GM19467 (cell line): ENCODE data around the gene ACTMAP.
A peak's percentile ranks its signal among the peaks of the same experiment; 100 is the strongest.
"Not testable (repeated sequence)": the region's sequence is repeated elsewhere in the genome, so short reads cannot be mapped to it uniquely, and the experiment has no call there.

Experiments
- ATAC-seq: cut with Tn5 transposase; IDR thresholded peaks from one replicate; pipeline ENCODE4 v1.9.1; 2021; ENCODE audit warnings: mild to moderate bottlenecking, moderate library complexity; ENCODE audit not compliant: unreplicated experiment

The ACTMAP gene, protein sequence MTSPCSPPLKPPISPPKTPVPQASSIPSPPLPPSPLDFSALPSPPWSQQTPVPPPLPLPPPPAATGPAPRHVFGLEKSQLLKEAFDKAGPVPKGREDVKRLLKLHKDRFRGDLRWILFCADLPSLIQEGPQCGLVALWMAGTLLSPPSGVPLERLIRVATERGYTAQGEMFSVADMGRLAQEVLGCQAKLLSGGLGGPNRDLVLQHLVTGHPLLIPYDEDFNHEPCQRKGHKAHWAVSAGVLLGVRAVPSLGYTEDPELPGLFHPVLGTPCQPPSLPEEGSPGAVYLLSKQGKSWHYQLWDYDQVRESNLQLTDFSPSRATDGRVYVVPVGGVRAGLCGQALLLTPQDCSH

DNA sequence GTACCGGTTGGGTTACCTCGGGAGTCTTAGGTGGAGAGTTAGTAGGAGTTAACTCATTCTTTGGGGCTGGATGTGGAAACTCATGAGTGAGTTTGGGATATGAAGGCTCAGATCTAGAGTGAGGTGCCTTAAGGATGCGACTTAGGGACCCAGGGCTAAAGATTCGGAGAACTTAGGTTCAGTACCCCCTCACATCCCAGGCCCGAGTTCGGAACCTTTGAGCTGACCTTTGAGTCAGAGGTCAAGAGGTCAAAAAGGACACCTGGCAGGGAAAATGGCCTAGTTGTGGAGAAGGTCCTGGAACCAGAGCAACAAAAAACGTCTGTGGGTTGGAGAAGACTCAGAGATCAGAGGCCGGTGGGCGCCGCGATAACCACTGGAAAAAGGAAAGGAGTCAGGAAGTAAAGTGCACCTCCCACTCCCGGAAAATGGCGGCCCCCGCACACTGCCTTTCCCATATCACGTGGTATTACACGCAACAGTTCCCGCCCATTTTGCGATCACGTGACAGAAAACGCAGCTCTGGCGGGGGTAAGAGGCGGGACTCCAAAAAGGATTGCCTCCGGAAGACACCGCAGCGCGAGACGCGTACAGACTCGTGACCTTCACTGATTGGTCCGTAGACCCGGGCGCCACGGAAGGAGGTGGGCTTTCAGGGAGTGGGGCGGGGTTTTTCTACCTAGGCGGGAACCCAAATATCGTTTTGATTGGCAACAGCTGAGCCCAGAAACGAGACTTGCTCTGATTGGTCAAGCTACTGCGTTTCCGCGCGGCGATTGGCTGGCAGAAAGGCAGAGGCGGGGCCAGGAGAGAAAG is at the start of gene ACTMAP:
ACTMAP (minus strand) TSS at position 420 of the 816 bp plus-strand sequence. CDS start 674 bp downstream, outside the sequence.
- ATAC-seq: peak; percentile 78

GRCh38 chr19:40799558-40800338 is 49.5 kb upstream of the ACTMAP start:
- peak; percentile 5 for ATAC-seq

DNA sequence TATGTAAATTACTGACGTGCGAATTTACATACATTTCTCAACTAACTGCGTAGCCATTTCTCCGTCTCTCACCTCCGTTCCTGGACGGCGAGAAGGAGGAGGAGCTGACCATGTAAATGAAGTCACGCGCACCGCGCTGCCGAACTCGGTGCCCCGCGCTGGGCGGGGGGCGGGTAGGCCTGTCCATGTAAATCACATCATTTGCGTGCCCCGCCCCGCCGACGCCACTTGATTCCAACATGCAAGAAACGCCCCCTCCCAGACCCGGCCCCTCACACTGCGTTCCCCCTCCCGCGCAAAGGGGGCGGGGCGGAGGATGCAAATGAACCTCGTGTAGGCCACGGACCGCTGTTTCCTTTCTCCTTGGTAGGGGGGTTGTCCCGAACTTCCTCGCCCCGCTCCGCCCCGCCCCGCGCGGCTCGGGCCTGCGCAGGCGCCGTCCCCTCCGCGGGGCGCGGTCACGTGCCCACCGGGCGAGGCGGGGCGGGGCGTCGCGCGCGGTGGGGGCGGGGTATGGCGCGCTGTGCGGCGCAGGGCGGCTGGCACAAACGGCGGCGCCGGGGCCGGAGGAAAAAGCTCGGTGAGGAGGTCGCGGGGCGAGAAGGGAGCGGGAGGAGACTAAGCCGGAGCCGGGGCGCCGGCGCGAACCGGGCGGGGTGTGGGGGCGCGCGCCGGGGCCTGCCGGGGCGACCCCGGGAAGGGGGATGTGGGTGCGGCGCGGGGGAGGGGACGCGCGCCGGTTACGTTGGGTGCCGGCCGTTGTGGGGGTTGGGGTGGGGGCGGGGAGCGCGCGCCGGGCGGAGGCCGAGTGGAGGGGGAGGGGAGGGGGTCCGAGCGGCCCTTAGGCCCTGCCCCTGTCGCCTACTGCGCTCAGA is 48.6 kb upstream of the ACTMAP start, which contains the start of gene EGLN2:
EGLN2 (plus strand) TSS at position 509 of the 875 bp plus-strand sequence. CDS start 1,382 bp downstream, outside the sequence.
- ATAC-seq: peak; percentile 64

DNA sequence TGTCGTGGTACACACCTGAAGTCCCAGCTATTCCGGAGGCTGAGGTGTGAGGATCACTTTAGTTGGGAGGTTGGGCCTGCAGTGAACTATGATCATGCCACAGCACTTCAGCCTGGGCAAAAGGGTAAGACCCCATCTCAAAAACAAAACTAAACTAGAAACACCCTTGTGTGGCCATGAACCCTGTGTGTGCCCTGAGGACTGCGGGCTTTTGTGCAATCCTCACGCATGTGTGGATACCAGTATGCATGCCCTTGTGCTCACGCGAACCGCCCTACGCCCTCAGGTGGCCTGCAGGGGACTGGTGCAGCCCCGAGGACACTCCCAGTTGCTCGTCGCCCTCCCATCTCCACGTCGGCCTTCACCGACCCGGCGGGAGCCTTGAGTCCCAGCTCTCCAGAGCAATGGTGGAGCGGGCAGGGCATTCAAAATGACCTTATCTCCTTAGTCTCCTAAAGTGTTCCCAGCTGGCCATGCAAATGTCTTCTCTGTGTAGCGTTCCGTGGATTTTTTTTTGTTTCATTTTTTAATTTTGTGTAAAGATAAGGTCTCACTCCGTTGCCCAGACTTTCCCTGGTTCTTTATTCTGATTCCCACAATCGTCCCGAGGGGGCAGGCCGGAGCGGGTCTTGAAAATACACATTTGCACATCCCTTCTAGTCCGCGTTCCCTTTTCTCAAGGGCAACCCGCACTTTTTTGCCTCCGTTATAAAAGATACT is 47.8 kb upstream of the ACTMAP start:
- peak; percentile 32 for ATAC-seq

GRCh38 chr19:40797166-40797962 is 47.1 kb upstream of the ACTMAP start:
- ATAC-seq: no peak

DNA sequence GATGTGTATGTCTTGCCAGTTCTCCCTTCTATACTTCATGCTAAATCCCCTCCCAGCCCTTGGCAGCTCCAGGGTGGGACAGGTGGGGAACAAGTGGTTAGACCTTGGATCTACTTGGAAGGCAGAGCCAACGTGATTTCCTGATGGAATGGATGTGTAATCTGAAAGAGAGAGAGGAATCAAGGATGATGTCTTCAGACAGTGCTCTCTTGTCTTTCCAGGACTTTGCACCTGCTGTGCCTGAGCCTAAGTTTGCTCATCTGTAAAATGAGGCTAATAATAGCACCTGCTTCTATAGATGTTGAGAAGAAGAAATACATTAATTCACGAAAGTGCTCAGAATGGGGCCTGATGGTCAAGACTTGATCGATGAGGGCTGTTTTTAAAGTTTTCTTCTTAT is 41.7 kb upstream of the ACTMAP start:
- no peak for ATAC-seq

DNA sequence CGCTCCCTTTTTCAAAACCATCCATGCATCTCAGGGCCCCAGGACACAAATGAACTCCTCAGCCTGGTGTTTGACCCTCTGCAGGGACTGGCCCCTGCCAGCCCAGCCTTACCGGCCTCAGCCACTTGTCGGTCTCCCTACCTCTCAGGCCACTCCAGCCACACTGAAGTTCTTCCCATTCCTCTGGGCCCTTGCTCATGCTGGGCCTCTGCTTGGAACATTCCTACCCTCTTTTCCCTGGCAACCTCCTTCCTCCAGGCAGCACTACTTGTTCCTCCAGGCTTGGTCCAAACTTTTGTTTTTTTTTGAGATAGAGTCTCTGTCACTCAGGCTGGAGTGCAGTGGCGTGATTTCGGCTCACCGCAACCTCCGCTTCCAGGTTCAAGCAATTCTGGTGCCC is 41.1 kb upstream of the ACTMAP start:
- ATAC-seq: no peak

DNA sequence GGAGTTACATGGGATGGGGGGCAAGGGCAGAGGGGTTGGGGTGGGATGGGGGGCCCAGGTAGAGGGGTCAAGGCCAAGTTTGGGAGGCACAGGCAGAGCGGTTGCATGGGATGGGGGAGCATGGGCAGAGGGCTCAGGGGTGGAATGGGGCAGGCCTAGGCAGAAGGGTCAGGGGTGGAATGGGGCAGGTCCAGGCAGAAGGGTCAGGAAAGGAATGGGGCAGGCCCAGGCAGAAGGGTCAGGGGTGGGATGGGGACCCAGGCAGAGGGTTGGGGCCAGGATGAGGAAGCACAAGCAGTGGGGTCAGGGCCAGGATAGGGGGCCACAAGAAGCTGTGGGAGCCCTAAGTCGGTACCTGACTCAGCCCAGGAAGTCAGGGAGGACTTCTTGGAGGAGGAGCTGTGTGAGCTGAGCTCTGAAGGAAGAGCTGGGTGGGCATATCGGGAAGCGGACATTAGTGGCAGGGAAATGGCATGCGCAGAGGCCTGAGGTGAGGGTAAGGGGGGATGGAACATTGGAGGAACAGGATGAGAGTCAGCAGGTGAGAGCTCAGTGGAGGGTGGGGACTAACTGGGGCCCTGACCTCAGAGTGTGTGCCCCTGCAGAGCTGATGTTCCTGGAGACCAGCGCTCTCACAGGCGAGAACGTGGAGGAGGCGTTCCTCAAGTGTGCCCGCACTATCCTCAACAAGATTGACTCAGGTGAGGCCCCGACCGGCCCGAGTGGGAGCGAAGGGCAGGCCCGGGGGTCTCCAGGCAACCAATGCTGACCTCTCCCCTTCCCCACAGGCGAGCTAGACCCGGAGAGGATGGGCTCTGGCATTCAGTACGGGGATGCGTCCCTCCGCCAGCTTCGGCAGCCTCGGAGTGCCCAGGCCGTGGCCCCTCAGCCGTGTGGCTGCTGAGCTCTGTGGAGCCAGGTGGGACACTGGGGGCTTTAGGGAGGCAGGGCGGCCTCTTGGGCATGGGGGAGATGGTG is 36.1 kb upstream of the ACTMAP start:
- ATAC-seq: no peak

DNA sequence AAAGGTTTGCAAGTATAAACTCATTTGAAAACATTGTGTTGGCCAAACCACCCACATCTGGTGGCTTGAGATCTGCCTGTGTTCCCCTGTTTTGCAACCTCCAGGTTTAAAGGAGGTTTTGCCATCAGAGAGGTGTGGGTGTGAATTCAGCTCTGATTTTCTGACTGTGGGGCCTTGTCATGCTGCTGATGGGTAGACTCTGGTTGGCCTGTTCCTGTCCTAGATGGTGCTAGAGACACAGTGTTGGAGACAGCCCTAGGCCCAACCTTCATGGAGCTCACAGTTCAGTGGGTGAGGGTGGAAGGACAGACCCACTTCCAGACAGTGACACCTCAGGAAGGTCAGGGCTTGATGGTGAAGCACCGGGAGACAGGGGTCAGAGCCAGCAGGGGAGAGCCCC is 35.2 kb upstream of the ACTMAP start:
- no peak for ATAC-seq

DNA sequence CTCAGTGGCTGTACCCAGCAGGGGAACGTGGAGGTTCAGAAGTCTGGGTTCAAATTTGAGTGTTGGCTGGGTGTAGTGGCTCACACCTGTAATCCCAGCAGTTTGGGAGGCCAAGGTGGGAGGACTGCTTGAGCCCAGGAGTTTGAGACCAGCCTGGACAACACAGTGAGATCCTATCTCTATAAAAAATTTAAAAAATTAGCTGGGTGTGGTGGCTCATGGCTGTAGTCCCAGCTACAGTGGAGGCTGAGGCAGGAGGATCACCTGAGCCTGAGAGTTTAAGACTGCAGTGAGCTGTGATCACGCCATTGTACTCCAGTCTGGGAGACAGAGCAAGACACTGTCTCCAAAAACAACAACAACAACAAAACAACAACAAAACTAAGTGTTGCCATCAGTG is 33.9 kb upstream of the ACTMAP start:
- ATAC-seq: not testable (repeated sequence)

GRCh38 chr19:40783711-40784110 is 33.4 kb upstream of the ACTMAP start:
- ATAC-seq: no peak

- no peak for ATAC-seq
These were observed 30.9 kb upstream of the ACTMAP start for GRCh38 chr19:40781140-40781539.

DNA sequence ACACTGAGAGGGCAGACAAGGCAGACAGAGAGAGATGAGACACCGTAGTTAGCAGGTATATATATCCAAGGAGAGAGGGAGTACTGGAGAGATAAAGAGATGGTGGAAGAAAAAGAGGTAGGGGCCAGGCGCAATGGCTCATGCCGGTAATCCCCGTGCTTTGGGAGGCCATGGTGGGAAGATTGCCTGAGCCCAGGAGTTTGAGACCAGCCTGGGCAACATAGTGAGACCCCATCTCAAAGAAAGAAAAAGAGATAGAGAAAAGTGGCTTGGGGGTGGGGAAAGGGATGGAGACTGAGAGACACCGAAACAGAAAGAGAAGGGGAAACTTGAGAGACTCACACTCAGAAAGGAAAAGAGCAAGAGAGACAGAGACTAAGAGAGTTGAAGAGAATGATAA is 30.3 kb upstream of the ACTMAP start:
- ATAC-seq: no peak

DNA sequence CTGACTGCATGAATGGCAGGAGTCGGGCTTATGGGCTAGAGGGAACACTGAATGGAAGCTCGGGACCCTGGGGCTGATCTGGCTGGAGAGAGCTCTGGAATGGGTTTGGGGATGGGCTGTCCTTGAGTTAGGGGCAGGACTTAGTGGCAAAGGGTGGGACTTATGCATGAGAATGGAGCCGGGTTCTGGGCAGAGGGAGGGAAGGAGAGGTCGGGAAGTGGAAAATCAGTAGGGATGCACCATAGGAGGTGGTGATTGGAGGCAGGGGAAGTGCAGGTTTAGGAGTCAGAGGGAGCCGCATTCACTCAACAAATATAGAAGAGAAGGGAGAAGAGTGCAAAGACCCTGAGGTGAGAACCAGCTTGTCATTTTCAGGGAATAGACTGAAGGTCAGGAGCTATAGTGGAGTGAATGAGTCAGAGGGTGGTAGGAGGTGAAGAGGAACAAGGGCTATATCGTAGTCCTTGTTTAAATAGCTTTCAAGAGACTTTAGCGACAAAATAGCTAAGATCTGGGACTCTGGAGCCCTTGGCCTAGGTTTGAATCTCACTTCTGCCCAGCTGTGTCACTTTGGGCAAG is 28.5 kb upstream of the ACTMAP start:
- no peak for ATAC-seq

DNA sequence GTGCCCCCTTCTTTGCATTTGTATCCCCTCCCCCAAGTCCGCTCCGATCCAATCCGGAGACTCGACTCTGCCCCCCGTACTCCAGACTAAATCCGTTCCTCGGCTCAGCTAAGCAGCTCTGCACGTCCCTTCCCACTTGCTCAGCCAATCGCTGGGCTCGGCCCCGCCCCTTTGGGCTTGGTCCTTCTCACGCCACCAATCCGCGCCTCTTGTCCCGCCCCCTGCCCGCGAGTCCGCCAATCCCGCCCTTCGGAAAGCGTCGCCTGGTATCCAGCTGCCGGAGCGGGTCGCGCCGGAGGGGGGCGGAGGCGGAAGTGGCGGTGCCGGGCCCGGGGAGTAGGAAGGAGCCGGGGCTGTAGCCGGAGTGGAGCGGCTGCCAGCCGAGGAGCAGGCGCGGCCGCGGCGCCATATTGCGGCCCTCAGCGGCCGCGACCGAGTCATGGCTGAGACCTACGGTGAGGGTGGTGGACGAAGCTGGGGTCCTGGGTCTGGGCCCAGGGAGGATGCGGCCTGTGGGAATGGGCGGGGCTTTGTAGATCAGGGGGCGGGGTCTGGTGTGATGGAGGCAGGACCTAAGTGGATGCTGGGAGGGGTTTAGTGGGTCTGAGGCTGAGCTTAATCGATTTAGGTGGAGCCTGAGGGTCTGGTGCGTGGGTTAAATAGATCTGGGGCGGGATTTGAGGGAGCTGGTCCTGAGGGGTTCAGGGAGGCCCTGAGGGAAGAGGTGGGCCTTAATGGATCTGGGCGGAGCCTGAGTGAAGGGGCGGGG is 27.8 kb upstream of the ACTMAP start, which contains the start of gene RAB4B:
RAB4B (plus strand) TSS at position 311 of the 769 bp plus-strand sequence; CDS start at position 440, 129 bp downstream.
- peak; percentile 54 for ATAC-seq

DNA sequence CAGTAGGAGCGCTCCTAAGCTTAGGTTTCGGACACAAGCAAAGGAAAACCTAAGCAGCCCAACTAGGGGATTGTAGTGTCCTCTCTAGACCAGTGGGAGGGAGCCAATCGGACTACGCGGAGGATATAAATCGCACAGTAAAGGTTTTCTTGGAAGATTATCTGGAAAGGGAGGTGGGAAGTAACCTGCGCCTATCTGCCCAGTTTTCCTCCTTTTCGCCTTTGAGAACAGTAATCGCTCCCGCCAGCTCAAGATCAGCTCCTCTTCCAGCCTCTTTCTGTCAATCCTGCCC is 27.3 kb upstream of the ACTMAP start:
- ATAC-seq: no peak
